ENCODE results near the gene COL8A2. TPM values are rescaled to one million over a fixed set of nuclear protein-coding genes. Genes with fewer than 3 reads are reported as not detected.

The COL8A2 gene
- total RNA-seq, 1 donor from 2014 or later = 0.10 TPM

DNA sequence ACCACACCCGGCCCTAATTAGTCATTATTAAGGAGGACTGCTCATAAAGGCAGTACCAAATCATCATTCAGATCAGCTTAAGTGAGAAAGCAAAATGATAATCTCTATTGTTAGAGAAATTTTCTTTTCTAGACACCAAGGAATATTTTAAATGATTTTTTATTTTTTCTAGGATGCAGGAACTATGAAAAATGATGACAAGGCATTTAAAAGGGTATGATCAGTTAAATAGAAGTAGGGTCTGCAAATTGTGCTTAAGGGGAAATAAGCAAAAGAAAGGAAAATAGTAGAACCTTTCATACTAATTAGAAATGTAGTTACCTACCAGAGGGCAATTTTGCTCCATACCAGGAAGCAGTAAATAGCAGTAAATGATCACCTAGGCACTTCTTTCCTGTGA is 62.7 kb downstream of the COL8A2 start:
- H3K36me3 Mint-ChIP-seq (ENCODE audit: insufficient read depth) = no peaks in the 10 kb centered on the region
- DNase-seq (ENCODE audit: low spot score, unreplicated experiment) = no peak
- H3K4me3 Mint-ChIP-seq (ENCODE audit: low read depth) = no peak overlapping the region
- H3K27me3 Mint-ChIP-seq = no peaks in the 10 kb centered on the region
- no peak overlapping the region for H3K27ac Mint-ChIP-seq
- no peaks in the 10 kb centered on the region for H3K4me1 Mint-ChIP-seq (ENCODE audit: low read depth)
- TF ChIP-seq, protein P1, sequence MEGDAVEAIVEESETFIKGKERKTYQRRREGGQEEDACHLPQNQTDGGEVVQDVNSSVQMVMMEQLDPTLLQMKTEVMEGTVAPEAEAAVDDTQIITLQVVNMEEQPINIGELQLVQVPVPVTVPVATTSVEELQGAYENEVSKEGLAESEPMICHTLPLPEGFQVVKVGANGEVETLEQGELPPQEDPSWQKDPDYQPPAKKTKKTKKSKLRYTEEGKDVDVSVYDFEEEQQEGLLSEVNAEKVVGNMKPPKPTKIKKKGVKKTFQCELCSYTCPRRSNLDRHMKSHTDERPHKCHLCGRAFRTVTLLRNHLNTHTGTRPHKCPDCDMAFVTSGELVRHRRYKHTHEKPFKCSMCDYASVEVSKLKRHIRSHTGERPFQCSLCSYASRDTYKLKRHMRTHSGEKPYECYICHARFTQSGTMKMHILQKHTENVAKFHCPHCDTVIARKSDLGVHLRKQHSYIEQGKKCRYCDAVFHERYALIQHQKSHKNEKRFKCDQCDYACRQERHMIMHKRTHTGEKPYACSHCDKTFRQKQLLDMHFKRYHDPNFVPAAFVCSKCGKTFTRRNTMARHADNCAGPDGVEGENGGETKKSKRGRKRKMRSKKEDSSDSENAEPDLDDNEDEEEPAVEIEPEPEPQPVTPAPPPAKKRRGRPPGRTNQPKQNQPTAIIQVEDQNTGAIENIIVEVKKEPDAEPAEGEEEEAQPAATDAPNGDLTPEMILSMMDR (IDR thresholded peaks at IDR 0.05; ENCODE audit: unreplicated experiment) = no peak
- no peaks in the 10 kb centered on the region for H3K9me3 Mint-ChIP-seq (ENCODE audit: low read depth)

DNA sequence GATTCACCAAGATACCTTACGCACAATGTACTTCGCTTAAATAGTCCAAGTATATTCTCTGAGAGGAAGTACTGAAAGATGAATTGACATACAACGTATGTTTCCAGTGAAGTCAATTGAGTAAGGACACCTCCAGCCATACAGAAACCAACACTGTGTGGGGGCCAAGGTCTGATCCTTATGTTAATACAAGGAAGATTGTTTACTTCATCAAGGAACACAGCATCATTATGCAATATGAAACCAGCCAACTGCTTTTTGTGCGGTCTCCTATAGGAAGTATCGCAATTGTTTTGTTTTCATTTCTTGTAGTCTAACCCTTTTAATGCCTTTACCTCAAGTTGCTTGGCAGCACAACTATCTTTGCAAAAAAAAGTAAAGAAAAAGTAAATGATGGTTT is 69.3 kb downstream of the COL8A2 start:
- Mint-ChIP-seq H3K36me3 (ENCODE audit: insufficient read depth) (peaks cover 5% of the 10 kb centered on the region), H3K27me3 (no peaks in the 10 kb centered on the region), H3K4me3 (ENCODE audit: low read depth) (no peak overlapping the region), H3K9me3 (ENCODE audit: low read depth) (no peaks in the 10 kb centered on the region), H3K4me1 (ENCODE audit: low read depth) (no peaks in the 10 kb centered on the region), H3K27ac (no peak overlapping the region)
- no peak for DNase-seq (ENCODE audit: low spot score, unreplicated experiment)
- TF ChIP-seq, protein P1 (IDR thresholded peaks at IDR 0.05; ENCODE audit: unreplicated experiment) = no peak

DNA sequence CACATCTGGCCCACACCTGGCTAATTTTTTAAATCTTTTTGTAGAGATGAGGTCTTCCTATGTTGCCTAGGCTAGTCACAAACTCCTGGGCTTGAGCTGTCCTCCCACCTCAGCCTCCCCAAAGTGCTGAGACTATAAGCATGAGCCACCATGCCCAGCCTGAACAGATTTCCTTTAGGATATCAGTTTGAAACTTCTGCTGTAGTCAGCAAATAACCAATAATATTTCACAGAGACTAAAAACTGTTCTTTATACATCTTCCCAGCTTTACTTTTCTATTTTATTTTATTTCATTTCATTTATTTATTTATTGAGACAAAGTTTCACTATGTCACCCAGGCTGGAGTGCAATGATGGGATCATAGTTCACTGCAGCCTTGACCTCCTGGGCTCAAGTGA is 71.0 kb downstream of the COL8A2 start:
- Mint-ChIP-seq H3K27ac (no peak overlapping the region), H3K36me3 (ENCODE audit: insufficient read depth) (peaks cover 10% of the 10 kb centered on the region), H3K27me3 (no peaks in the 10 kb centered on the region), H3K4me1 (ENCODE audit: low read depth) (no peaks in the 10 kb centered on the region), H3K9me3 (ENCODE audit: low read depth) (no peaks in the 10 kb centered on the region), H3K4me3 (ENCODE audit: low read depth) (no peak overlapping the region)
- TF ChIP-seq, protein P1 (IDR thresholded peaks at IDR 0.05; ENCODE audit: unreplicated experiment) = no peak
- no peak for DNase-seq (ENCODE audit: low spot score, unreplicated experiment)

DNA sequence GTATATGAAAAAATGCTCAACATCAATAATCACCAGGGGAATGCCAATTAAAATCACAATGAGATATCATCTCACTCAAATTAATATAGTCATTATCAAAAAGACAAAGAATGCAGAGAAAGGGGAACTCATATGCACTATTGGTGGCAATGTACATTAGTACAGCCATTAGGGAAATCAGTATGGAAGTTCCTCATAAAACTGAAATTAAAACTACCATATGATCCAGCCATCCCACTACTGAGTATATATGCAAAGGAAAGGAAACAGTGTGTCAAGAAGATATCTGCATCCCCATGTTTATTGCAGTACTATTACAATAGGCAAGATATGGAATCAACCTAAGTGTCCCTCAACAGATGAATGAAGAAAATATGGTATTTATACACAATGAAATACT is 73.2 kb downstream of the COL8A2 start:
- H3K36me3 Mint-ChIP-seq (ENCODE audit: insufficient read depth) = peaks cover 26% of the 10 kb centered on the region
- no peak overlapping the region for H3K4me3 Mint-ChIP-seq (ENCODE audit: low read depth)
- no peak overlapping the region for H3K27ac Mint-ChIP-seq
- TF ChIP-seq, protein P1 (IDR thresholded peaks at IDR 0.05; ENCODE audit: unreplicated experiment) = no peak
- no peaks in the 10 kb centered on the region for H3K4me1 Mint-ChIP-seq (ENCODE audit: low read depth)
- H3K9me3 Mint-ChIP-seq (ENCODE audit: low read depth) = peaks cover 3% of the 10 kb centered on the region
- no peaks in the 10 kb centered on the region for H3K27me3 Mint-ChIP-seq
- DNase-seq (ENCODE audit: low spot score, unreplicated experiment) = no peak

Other genes with a start within 250 kb of the COL8A2 start
- 103 and 110 TPM in 2 replicates for gene AGO1, start 242.0 kb downstream of the COL8A2 start, total RNA-seq
- gene AGO3, start 194.1 kb downstream of the COL8A2 start, total RNA-seq = 40.8 and 42.1 TPM in 2 replicates
- 17.8 and 20.2 TPM in 2 replicates for gene TEKT2, start 41.1 kb downstream of the COL8A2 start, total RNA-seq
- gene ADPRS, start 36.3 kb downstream of the COL8A2 start, total RNA-seq = 28.4 and 30.0 TPM in 2 replicates
- gene TRAPPC3, start 24.3 kb upstream of the COL8A2 start, total RNA-seq = 61.0 and 63.6 TPM in 2 replicates
- 98.0 and 109 TPM in 2 replicates for gene MAP7D1, start 30.9 kb upstream of the COL8A2 start, total RNA-seq
- gene THRAP3, start 99.2 kb upstream of the COL8A2 start, total RNA-seq = 142 and 145 TPM in 2 replicates
- gene SH3D21, start 181.1 kb upstream of the COL8A2 start, total RNA-seq = 10.6 and 11.0 TPM in 2 replicates
- gene EVA1B, start 198.4 kb upstream of the COL8A2 start, total RNA-seq = 11.8 and 14.1 TPM in 2 replicates

Measured in progenitor cell of endocrine pancreas (in vitro differentiated cells).